Adrenal gland (tissue), 12 donors: ENCODE data around the gene RHOBTB3. TPM values are rescaled to one million over a fixed set of nuclear protein-coding genes. Genes with fewer than 3 reads are reported as not detected.

Experiments used
- DNase-seq, 7 donors: peaks; one replicate each; pipeline ENCODE4 v3.0.0-alpha.2; 2019 to 2020
- H3K27ac ChIP-seq, 5 donors: fragments of 200-600 bp; sonication (generic) in 4 of 5; 1 replicate in 3 of 5; 2 replicates in 2 of 5; pipeline versions ENCODE4 v1.5.1 to v1.8.0; 2016 to 2020; ENCODE audit warnings: mild to moderate bottlenecking in 1 of 5
- H3K27me3 ChIP-seq: fragments of 200-600 bp; 2 replicates; pipeline ENCODE4 v1.8.0; 2021
- H3K36me3 ChIP-seq, 2 donors: fragments of 200-600 bp; replicated peaks in 1 of 2; 1 replicate in 1 of 2; 2 replicates in 1 of 2; pipeline versions ENCODE4 v1.5.1 to v1.8.0; 2018 to 2022
- H3K4me1 ChIP-seq, 2 donors: fragments of 200-600 bp; replicated peaks in 1 of 2; 1 replicate in 1 of 2; 2 replicates in 1 of 2; pipeline versions ENCODE4 v1.5.1 to v1.8.0; 2018 to 2021
- H3K4me3 ChIP-seq, 4 donors: fragments of 200-600 bp; sonication (generic) in 3 of 4; one replicate each; pipeline ENCODE4 v1.5.1; 2016 to 2018
- H3K9me3 ChIP-seq, 3 donors: fragments of 200-600 bp; sonication (generic) in 1 of 3; replicated peaks in 1 of 3; 1 replicate in 2 of 3; 2 replicates in 1 of 3; pipeline versions ENCODE4 v1.5.1 to v1.8.0; 2016 to 2021
- CTCF ChIP-seq, 6 experiments: fragments of 450-650 bp in 4 of 6; fragments of 200-600 bp in 2 of 6; sonication (generic) in 1 of 6; IDR thresholded peaks; 1 replicate in 5 of 6; 2 replicates in 1 of 6; pipeline versions ENCODE4 v1.5.1 to v1.8.0; 2016 to 2021; ENCODE audit warnings: antibody characterized with exemption in 6 of 6, mild to moderate bottlenecking in 2 of 6, moderate library complexity in 1 of 6
- POLR2A ChIP-seq, 2 donors: fragments of 450-650 bp; IDR thresholded peaks; one replicate each; pipeline ENCODE4 v1.6.1; 2017; ENCODE audit warnings: antibody characterized with exemption in 2 of 2, mild to moderate bottlenecking in 2 of 2, moderate library complexity in 1 of 2
- WGBS, 4 donors: extraction: QIAGEN DNeasy Blood & Tissue Kit in 2 of 4; methylation state at CpG; one replicate each; pipeline versions ENCODE4 v1.1.5 to v1.1.7; 2013 to 2017; 5-methylcytosine and 5-hydroxymethylcytosine counted together
- intact Hi-C, 2 donors: fragments of 100-400 bp; cut with DNase I; formaldehyde crosslinking; loops; one replicate each; pipeline versions ENCODE4 v1.14.1 to v1.15.0; 2022 to 2023
- polyA plus RNA-seq, 3 donors: library from polyadenylated mRNA; stranded (reverse); fragments of 200-250 nt in 2 of 3; fragments of 350-450 nt in 1 of 3; fragmentation: Illumina TruSeq in 1 of 3; extraction: RNeasy Lipid Tissue Mini Kit (QIAGEN cat#74804) in 1 of 3; gene quantifications; one replicate each; pipeline ENCODE4 v1.2.3, GENCODE V29; 2013 to 2014
- total RNA-seq, 9 donors: library from RNA; depleted of rRNA in 4 of 9; stranded (reverse); fragments of >200 nt in 4 of 9; fragments of 120-200 nt in 1 of 9; fragmentation: NEBNext Ultra II Directional in 1 of 9; extraction: Animal tissue kit (Norgen Biotek cat#: 25700) in 1 of 9; gene quantifications; one replicate each; pipeline versions ENCODE4 v1.1.0 to v1.2.4, GENCODE V29; 2013 to 2023
- donor health status: healthy with polysubstance abuse.
- donor health status: Bipolar disorder and iron deficiency.
- donor health status: DM: yes; HTN: yes; CAD: no.
- donor health status: DM: no; HTN: no; CAD: no.
- donor health status: DM: no; HTN: no; CAD: no.
- donor health status: DM: yes; HTN: yes; CAD: no.

Gene RHOBTB3
- total and polyA plus RNA-seq, 12 donors: 23.9 to 258 (median 108) TPM

- Histone ChIP-seq H3K36me3 (no peaks in the 10 kb centered on the region), H3K27ac (peak overlapping the region; percentile 33 to 89 (median 70)), H3K27me3 (no peaks in the 10 kb centered on the region), H3K9me3 (no peaks in the 10 kb centered on the region), H3K4me3 (no peak overlapping the region), H3K4me1 (peaks cover 9 to 22% of the 10 kb centered on the region in 2 donors)
- peak in 4 of 6 experiments; percentile 18 to 41 (median 30) for TF ChIP-seq CTCF (IDR thresholded peaks at IDR 0.05)
- TF ChIP-seq POLR2A (IDR thresholded peaks at IDR 0.05): peak in 1 of 2 donors; percentile 62
- intact Hi-C loops: loop anchor here in 1 of 2 donors (5.0 kb wide), 1 partner anchor 61 kb away; no protein-coding TSS in a partner anchor
- DNase-seq: peak; percentile 79 to 91 (median 89)
- 42 to 53% (median 48%) methylated on average over 9 to 11 of the region's 11 CpGs for WGBS, 4 donors
These were observed 111.9 kb downstream of the RHOBTB3 start for GRCh38 chr5:95842854-95843544.

GRCh38 chr5:95843733-95844223, 112.6 kb downstream of the RHOBTB3 start:
- intact Hi-C loops: loop anchor here (2.0 to 5.0 kb wide), 3 partner anchors 61 to 199 kb away; no protein-coding TSS in a partner anchor
- Histone ChIP-seq H3K36me3 (no peaks in the 10 kb centered on the region), H3K4me3 (no peak overlapping the region), H3K9me3 (no peaks in the 10 kb centered on the region), H3K27ac (peak overlapping the region in 4 of 5 donors; percentile 33 to 89 (median 74)), H3K4me1 (peaks cover 9 to 28% of the 10 kb centered on the region in 2 donors), H3K27me3 (no peaks in the 10 kb centered on the region)
- TF ChIP-seq CTCF (IDR thresholded peaks at IDR 0.05) (no peak), POLR2A (IDR thresholded peaks at IDR 0.05) (no peak)
- WGBS, 4 donors: 56 to 65% (median 62%) methylated on average over 3 of the region's 3 CpGs
- DNase-seq: peak in 4 of 7 donors; percentile 53 to 76 (median 59)

GRCh38 chr5:95845391-95845790, 114.3 kb downstream of the RHOBTB3 start:
- H3K27ac ChIP-seq: no peak overlapping the region
- WGBS, 4 donors: 74 to 89% (median 85%) methylated on average over 3 of the region's 3 CpGs
- H3K9me3 ChIP-seq: no peaks in the 10 kb centered on the region
- no peak overlapping the region for H3K4me3 ChIP-seq
- intact Hi-C loops: loop anchor here in 1 of 2 donors (2.0 kb wide), 2 partner anchors 65 to 201 kb away; no protein-coding TSS in a partner anchor
- H3K4me1 ChIP-seq: peaks cover 9 to 32% of the 10 kb centered on the region in 2 donors
- TF ChIP-seq CTCF (IDR thresholded peaks at IDR 0.05) (no peak), POLR2A (IDR thresholded peaks at IDR 0.05) (no peak)
- DNase-seq: no peak
- no peaks in the 10 kb centered on the region for H3K27me3 ChIP-seq
- H3K36me3 ChIP-seq: no peaks in the 10 kb centered on the region

Other genes starting within 250 kb of the RHOBTB3 start
- 100 to 1,000 TPM in 1 of 9 donors, 10 to 100 TPM in 8; 36.9 to 108 (median 73.5) TPM for gene SKIC3, start 176.4 kb upstream of the RHOBTB3 start, total RNA-seq
- gene SKIC3, start 176.4 kb upstream of the RHOBTB3 start, polyA plus RNA-seq: 10 to 100 TPM; 17.5 to 82.7 (median 18.4) TPM
- 10 to 100 TPM in 3 of 9 donors, 1 to 10 TPM in 6; 4.3 to 15.3 (median 8.6) TPM for gene ARSK, start 176.2 kb upstream of the RHOBTB3 start, total RNA-seq
- gene ARSK, start 176.2 kb upstream of the RHOBTB3 start, polyA plus RNA-seq: 10 to 100 TPM in 1 of 3 donors, 1 to 10 TPM in 2; 2.3 to 13.5 (median 3.3) TPM
- gene GPR150, start 111.2 kb upstream of the RHOBTB3 start, total RNA-seq: under 1 TPM; 0.06 to 0.74 (median 0.35) TPM
- gene GPR150, start 111.2 kb upstream of the RHOBTB3 start, polyA plus RNA-seq: under 1 TPM; 0.03 to 0.40 (median 0.11) TPM
- gene RFESD, start 84.6 kb upstream of the RHOBTB3 start, total RNA-seq: 1 to 10 TPM in 7 of 9 donors, under 1 TPM in 2; 0.43 to 6.8 (median 2.6) TPM
- gene RFESD, start 84.6 kb upstream of the RHOBTB3 start, polyA plus RNA-seq: 1 to 10 TPM; 1.9 to 4.8 (median 2.5) TPM
- gene SPATA9, start 48.3 kb upstream of the RHOBTB3 start, total RNA-seq: 1 to 10 TPM in 2 of 9 donors, under 1 TPM in 3, not detected in 4; 0.36 to 1.8 (median 0.63) TPM
- 1 to 10 TPM in 1 of 3 donors, under 1 TPM in 1, not detected in 1; 0.26 to 2.7 TPM for gene SPATA9, start 48.3 kb upstream of the RHOBTB3 start, polyA plus RNA-seq
- gene GLRX, start 91.4 kb downstream of the RHOBTB3 start, total RNA-seq: 100 to 1,000 TPM in 6 of 9 donors, 10 to 100 TPM in 3; 55.7 to 236 (median 131) TPM
- 100 to 1,000 TPM in 1 of 3 donors, 10 to 100 TPM in 2; 84.8 to 279 (median 85.2) TPM for gene GLRX, start 91.4 kb downstream of the RHOBTB3 start, polyA plus RNA-seq
- 10 to 100 TPM in 7 of 9 donors, 1 to 10 TPM in 2; 3.4 to 27.5 (median 15.2) TPM for gene ELL2, start 230.5 kb downstream of the RHOBTB3 start, total RNA-seq
- 10 to 100 TPM in 1 of 3 donors, 1 to 10 TPM in 2; 7.8 to 16.4 (median 9.5) TPM for gene ELL2, start 230.5 kb downstream of the RHOBTB3 start, polyA plus RNA-seq